NCI-H345 (cell line): ENCODE data around the gene CHRD.
"Not testable (repeated sequence)": the region's sequence is repeated elsewhere in the genome, so short reads cannot be mapped to it uniquely, and the experiment has no call there.

Source experiments
- DNase-seq: peaks from one replicate; lab custom pipeline; 2025; lab: John Stamatoyannopoulos, UW

The CHRD gene

GRCh38 chr3:184379358-184380184, at the start of gene CHRD:
Gene CHRD (plus strand): TSS chr3:184380054. CDS start chr3:184380319, 265 bp downstream.
- no peak for DNase-seq

GRCh38 chr3:184332370-184333090, 47.3 kb upstream of the CHRD start:
- DNase-seq = no peak

GRCh38 chr3:184333190-184333589, 46.7 kb upstream of the CHRD start:
- DNase-seq = no peak

GRCh38 chr3:184333700-184334099, 46.2 kb upstream of the CHRD start:
- DNase-seq = no peak

- DNase-seq = no peak
Measured at GRCh38 chr3:184334470-184335158, 45.2 kb upstream of the CHRD start.

GRCh38 chr3:184335291-184335660, 44.6 kb upstream of the CHRD start:
- no peak for DNase-seq

GRCh38 chr3:184335661-184336546, 44.0 kb upstream of the CHRD start:
- DNase-seq = peak; percentile 89

GRCh38 chr3:184336547-184337398, 43.1 kb upstream of the CHRD start:
- DNase-seq = peak; percentile 68

- peak; percentile 25 for DNase-seq
Measured at GRCh38 chr3:184337399-184337714, 42.5 kb upstream of the CHRD start, which contains the start of gene FAM131A. Gene FAM131A (plus strand): TSS chr3:184337600. CDS start chr3:184337631, 31 bp downstream.

- no peak for DNase-seq
Measured at GRCh38 chr3:184337981-184338380, 41.9 kb upstream of the CHRD start.

- peak; percentile 98 for DNase-seq
Measured at GRCh38 chr3:184338511-184338945, 41.3 kb upstream of the CHRD start.

GRCh38 chr3:184339001-184339400, 40.9 kb upstream of the CHRD start:
- peak; percentile 73 for DNase-seq

- DNase-seq = not testable (repeated sequence)
Measured at GRCh38 chr3:184339451-184340135, 40.3 kb upstream of the CHRD start.

GRCh38 chr3:184341925-184342324, 37.9 kb upstream of the CHRD start:
- DNase-seq = no peak

GRCh38 chr3:184343200-184343876, 36.5 kb upstream of the CHRD start:
- DNase-seq = no peak

- DNase-seq = no peak
Measured at GRCh38 chr3:184344579-184345316, 35.1 kb upstream of the CHRD start.

GRCh38 chr3:184345317-184346144, 34.3 kb upstream of the CHRD start:
- peak; percentile 79 for DNase-seq
